ENCODE results near the gene ICAM4.
"Not testable (repeated sequence)": the region's sequence is repeated elsewhere in the genome, so short reads cannot be mapped to it uniquely, and the experiment has no call there.

ICAM4 gene

GRCh38 chr19:10269333-10270179 lies 17.2 kb upstream of the ICAM4 start:
- DNase-seq, result peak; percentile 78

GRCh38 chr19:10270180-10270615 lies 16.6 kb upstream of the ICAM4 start:
- DNase-seq, result peak; percentile 48

- peak; percentile 59 for DNase-seq
These were observed 15.9 kb upstream of the ICAM4 start, which contains the start of gene ICAM1 for GRCh38 chr19:10270616-10271394. Gene ICAM1 (plus strand): TSS chr19:10271120. CDS start chr19:10271160, 40 bp downstream.

DNA sequence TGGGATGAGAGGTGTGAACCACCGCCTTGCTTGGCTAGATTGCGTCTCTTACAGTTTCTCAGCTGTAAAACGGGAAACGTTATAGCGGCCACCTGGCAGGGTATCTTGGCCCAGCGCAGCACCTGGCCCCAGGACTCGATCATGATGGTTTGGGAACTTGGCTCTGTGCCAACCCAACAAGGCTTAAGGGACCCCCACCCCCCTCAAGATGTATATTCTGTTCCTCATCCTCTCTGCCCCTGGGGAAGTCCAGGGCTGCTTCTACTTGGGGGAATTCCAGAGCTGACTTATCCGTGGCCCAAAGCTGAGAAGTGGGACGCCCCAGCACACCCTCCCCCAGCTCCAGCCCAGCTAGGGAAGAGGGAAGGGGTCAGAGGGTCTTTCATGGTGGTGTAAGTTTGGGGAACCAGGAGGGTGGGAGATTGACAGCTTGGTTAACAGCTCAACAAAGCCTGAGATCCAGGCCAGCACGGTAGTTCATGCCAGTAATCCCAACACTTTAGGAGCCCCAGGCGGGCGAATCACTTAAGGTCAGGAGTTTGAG lies 15.1 kb upstream of the ICAM4 start:
- DNase-seq, result peak; percentile 34

DNA sequence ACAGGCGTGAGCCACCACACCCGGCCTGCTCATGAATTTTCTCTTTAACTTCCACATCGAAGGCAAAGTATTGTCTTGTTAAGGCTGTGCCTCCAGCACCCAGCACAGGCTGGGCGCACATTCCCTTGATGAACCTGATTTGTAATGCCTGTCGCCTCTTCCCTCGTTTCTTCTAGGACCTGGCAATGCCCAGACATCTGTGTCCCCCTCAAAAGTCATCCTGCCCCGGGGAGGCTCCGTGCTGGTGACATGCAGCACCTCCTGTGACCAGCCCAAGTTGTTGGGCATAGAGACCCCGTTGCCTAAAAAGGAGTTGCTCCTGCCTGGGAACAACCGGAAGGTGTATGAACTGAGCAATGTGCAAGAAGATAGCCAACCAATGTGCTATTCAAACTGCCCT lies 12.2 kb upstream of the ICAM4 start:
- DNase-seq, result no peak

DNA sequence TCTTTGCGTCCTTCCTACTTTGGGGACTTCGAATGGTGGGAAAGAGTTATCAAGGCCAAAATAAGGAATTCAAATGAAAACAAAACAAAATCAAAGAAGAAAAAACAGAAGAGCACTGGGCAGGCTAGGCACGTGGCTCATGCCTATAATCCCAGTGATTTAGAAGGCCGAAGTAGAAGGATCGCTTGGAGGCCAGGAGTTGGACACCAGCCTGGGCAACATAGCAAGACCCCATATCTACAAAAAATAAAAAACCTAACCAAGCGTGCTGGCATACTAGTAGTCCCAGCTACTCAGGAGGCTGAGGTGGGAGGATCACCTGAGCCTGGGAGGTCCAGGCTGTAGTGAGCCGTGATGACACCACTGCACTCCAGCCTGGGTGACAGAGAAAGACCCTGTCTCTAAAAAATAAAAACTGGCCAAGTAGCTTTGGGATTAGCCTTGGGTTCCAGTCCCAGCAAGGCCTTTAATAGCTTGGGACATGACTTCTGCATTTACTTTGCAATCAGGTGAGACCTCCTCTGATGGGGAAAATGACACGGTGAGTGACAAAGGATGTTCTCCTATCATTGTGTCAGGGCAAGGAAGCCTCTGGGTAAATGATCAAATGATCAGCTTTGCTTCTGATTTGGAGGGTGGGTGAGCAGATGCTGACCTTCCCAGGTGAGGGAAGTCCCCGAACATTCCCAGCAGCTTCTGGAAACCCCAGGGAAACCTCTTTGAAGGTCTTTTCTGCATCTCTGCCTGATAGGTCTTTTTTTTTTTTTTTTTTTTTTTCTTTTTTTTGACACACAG lies 8.8 kb upstream of the ICAM4 start:
- no peak for DNase-seq

DNA sequence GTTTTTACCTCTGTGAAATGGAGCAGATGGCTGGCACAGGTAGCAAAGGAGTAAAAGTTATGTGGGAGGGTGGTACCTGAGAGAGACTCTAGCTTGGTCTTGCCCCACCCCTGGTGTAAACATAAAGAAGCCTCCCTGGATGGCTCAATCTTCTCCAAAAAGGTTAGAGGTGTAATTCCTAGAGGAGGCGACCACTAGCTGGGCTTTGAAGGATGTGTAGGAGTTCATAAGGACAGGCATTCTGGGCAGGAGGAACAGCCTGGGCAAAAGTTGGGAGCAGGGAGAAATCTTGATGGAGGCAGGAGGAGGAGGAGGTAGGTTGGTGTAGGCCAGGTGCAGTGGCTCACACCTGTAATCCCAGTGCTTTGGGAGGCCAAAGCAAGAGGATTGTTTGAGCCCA lies 7.8 kb upstream of the ICAM4 start:
- no peak for DNase-seq

- DNase-seq, result no peak
These were observed 6.9 kb upstream of the ICAM4 start for GRCh38 chr19:10279737-10280442.

DNA sequence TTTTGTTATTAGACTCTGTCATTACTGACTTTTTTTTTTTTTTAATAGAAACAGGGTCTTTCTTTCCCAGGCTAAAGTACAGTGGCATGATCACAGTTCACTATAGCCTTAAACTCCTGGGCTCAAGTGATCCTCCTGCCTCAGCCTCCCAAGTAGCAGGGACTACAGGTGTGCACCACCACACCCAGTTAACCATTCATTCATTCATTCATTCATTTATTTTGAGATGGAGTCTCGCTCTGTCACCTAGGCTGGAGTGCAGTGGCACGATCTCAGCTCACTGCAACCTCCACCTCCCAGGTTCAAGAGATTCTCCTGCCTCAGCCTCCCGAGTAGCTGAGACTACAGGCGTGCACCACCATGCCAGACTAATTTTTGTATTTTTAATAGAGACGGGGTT lies 4.7 kb upstream of the ICAM4 start:
- DNase-seq, result not testable (repeated sequence)

- no peak for DNase-seq
These were observed 3.3 kb upstream of the ICAM4 start for GRCh38 chr19:10283301-10284064.

- DNase-seq, result no peak
These were observed 2.4 kb upstream of the ICAM4 start for GRCh38 chr19:10284065-10284959.

- DNase-seq, result no peak
These were observed 1.8 kb upstream of the ICAM4 start for GRCh38 chr19:10284960-10285278.

DNA sequence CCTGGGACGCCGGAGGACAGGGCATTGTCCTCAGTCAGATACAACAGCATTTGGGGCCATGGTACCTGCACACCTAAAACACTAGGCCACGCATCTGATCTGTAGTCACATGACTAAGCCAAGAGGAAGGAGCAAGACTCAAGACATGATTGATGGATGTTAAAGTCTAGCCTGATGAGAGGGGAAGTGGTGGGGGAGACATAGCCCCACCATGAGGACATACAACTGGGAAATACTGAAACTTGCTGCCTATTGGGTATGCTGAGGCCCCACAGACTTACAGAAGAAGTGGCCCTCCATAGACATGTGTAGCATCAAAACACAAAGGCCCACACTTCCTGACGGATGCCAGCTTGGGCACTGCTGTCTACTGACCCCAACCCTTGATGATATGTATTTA lies 1.4 kb upstream of the ICAM4 start:
- no peak for DNase-seq

- DNase-seq, result no peak
These were observed 2.0 kb downstream of the ICAM4 start for GRCh38 chr19:10288662-10289166.

- peak; percentile 48 for DNase-seq
These were observed 2.5 kb downstream of the ICAM4 start for GRCh38 chr19:10289167-10289835.

DNA sequence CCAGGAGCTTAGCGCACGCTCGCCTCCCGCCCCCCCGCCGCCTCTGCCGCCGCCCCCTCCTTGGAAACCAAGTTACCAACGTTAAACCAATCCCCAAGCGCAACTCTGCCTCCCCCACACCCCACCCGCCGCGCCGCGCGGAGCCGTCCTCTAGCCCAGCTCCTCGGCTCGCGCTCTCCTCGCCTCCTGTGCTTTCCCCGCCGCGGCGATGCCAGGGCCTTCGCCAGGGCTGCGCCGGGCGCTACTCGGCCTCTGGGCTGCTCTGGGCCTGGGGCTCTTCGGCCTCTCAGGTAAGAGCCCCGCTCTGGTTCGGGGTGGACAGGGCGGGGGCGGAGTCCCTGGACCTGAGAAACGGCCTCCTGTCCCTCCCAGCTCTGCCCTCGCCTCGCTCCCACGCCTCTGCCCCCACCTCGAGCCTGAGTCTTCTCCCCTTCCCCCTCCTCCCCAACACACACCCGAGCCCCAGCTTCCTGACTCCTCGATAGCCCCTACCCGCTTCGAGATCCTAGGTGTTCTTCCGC lies 3.1 kb downstream of the ICAM4 start, which contains the start of gene ICAM5:
Gene ICAM5 (plus strand): TSS at position 117 of the 521 bp plus-strand sequence. CDS start 92 bp downstream, at position 209.
- DNase-seq, result peak; percentile 6

GRCh38 chr19:10290357-10290875 lies 3.7 kb downstream of the ICAM4 start:
- peak; percentile 9 for DNase-seq

DNA sequence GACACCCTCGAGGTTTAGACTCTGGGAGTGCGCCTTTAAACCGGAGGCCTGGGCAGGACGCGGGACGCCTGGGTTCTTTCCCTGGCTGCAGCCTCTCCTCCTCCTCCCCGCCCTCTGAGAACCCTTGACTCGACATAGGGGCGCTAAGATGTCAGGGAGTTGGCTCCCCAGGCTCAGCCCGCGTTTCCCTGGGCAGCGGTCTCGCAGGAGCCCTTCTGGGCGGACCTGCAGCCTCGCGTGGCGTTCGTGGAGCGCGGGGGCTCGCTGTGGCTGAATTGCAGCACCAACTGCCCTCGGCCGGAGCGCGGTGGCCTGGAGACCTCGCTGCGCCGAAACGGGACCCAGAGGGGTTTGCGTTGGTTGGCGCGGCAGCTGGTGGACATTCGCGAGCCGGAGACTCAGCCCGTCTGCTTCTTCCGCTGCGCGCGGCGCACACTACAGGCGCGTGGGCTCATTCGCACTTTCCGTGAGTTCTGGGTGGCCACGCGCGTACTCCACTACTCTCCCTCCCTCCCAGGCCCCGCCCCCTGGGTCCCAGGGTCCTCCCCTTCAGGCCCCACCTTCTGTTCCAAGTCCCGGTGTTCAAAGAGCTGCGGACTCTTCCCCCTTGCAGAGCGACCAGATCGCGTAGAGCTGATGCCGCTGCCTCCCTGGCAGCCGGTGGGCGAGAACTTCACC lies 4.3 kb downstream of the ICAM4 start:
- peak; percentile 23 for DNase-seq
